OCI-LY1 (cell line): Measurements from ENCODE around the gene DPF3.

Experiments used
- H2AFZ ChIP-seq: fragments of 200-600 bp; sonication (generic), shearing (Covaris generic); 2 replicates; pipeline ENCODE4 v1.6.0; 2014; ENCODE audit warnings: antibody characterized with exemption, mild to moderate bottlenecking, low read length
- H3F3A ChIP-seq: fragments of 200-600 bp; sonication (generic), shearing (Covaris generic); 2 replicates; pipeline ENCODE4 v1.6.0; 2014; ENCODE audit warnings: mild to moderate bottlenecking, antibody characterized with exemption, low read length, moderate library complexity; ENCODE audit not compliant: insufficient read depth
- H3K27ac ChIP-seq: fragments of 200-600 bp; sonication (generic); 2 replicates; pipeline ENCODE4 v1.5.1; 2014; ENCODE audit warnings: low read length, mixed run types, mild to moderate bottlenecking, low read depth; ENCODE audit not compliant: poor library complexity, severe bottlenecking
- H3K27me3 ChIP-seq: fragments of 200-600 bp; sonication (generic); 2 replicates; pipeline ENCODE4 v1.6.0; 2014; ENCODE audit warnings: antibody characterized with exemption, mild to moderate bottlenecking, low read length, moderate library complexity; ENCODE audit not compliant: insufficient read depth
- H3K36me3 ChIP-seq: fragments of 200-600 bp; sonication (generic); 2 replicates; pipeline ENCODE4 v1.6.1; 2014; ENCODE audit warnings: mild to moderate bottlenecking, antibody characterized with exemption, low read length, moderate library complexity, mixed read lengths; ENCODE audit not compliant: insufficient read depth
- H3K4me1 ChIP-seq: fragments of 200-600 bp; sonication (generic); 2 replicates; pipeline ENCODE4 v1.5.1; 2014; ENCODE audit warnings: mild to moderate bottlenecking, low read length, moderate library complexity; ENCODE audit not compliant: insufficient read depth, severe bottlenecking
- H3K4me2 ChIP-seq: fragments of 200-600 bp; sonication (generic), shearing (Covaris generic); 2 replicates; pipeline ENCODE4 v1.6.1; 2014; ENCODE audit warnings: low read length
- H3K4me3 ChIP-seq: fragments of 200-600 bp; sonication (generic); 2 replicates; pipeline ENCODE4 v1.5.1; 2014; ENCODE audit warnings: low read length, low read depth, mild to moderate bottlenecking, mixed read lengths; ENCODE audit not compliant: poor library complexity, severe bottlenecking
- H3K79me2 ChIP-seq: fragments of 200-600 bp; shearing (Covaris generic); 2 replicates; pipeline ENCODE4 v1.6.1; 2016; ENCODE audit warnings: mixed run types, low read length, mixed read lengths; ENCODE audit not compliant: insufficient read depth
- H3K9ac ChIP-seq: fragments of 200-600 bp; sonication (generic), shearing (Covaris generic); 2 replicates; pipeline ENCODE4 v1.6.1; 2014; ENCODE audit warnings: mild to moderate bottlenecking, low read length, mixed read lengths
- H3K9me2 ChIP-seq: fragments of 200-600 bp; sonication (generic), shearing (Covaris generic); 2 replicates; pipeline ENCODE4 v1.6.1; 2014; ENCODE audit warnings: low read depth, mild to moderate bottlenecking, low read length, mixed read lengths
- H3K9me3 ChIP-seq: fragments of 200-600 bp; shearing (Covaris generic); 2 replicates; pipeline ENCODE4 v1.6.1; 2014; ENCODE audit warnings: low read length, mixed read lengths
- H4K20me1 ChIP-seq: fragments of 200-600 bp; sonication (generic), shearing (Covaris generic); 2 replicates; pipeline ENCODE4 v1.6.0; 2016; ENCODE audit warnings: mild to moderate bottlenecking, low read length; ENCODE audit not compliant: insufficient read depth
- EZH2 ChIP-seq: fragments of 200-600 bp; sonication (generic), shearing (Covaris generic); IDR thresholded peaks from 2 replicates; pipeline ENCODE4 v1.8.0; 2017; ENCODE audit warnings: borderline replicate concordance, mixed run types, mild to moderate bottlenecking, antibody characterized with exemption, low read length, moderate library complexity, mixed read lengths
- TF ChIP-seq, protein P1 (sequence below): fragments of 200-600 bp; sonication (generic), shearing (Covaris generic); IDR thresholded peaks from 2 replicates; pipeline ENCODE4 v1.5.1; 2017; ENCODE audit warnings: mild to moderate bottlenecking, antibody characterized with exemption, low read length, moderate library complexity, mixed read lengths

DPF3 gene

DNA sequence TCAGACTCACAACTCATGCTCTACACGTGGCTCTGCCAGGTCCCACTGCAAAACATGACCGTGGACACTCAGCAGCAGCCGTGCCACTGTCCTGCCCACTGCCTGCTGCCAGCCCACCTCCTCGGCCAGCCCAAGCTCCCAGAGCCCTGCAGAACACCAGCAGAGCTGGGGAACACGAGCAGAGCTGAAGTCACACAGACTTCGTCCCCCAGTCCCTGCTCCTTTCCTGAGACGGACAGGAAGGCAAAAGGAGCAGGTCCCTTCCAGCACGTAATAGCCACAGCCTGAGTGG, 152.1 kb downstream of the DPF3 start:
- Histone ChIP-seq H3K79me2 (no peaks in the 10 kb centered on the region), H3K4me3 (no peak overlapping the region), H3K9me2 (no peaks in the 10 kb centered on the region), H4K20me1 (no peaks in the 10 kb centered on the region), H3F3A (no peaks in the 10 kb centered on the region), H2AFZ (no peak overlapping the region), H3K27ac (no peak overlapping the region), H3K36me3 (no peaks in the 10 kb centered on the region), H3K4me1 (no peaks in the 10 kb centered on the region), H3K9ac (no peak overlapping the region), H3K4me2 (no peak overlapping the region), H3K9me3 (no peaks in the 10 kb centered on the region), H3K27me3 (no peaks in the 10 kb centered on the region)
- TF ChIP-seq EZH2 = no peak

DNA sequence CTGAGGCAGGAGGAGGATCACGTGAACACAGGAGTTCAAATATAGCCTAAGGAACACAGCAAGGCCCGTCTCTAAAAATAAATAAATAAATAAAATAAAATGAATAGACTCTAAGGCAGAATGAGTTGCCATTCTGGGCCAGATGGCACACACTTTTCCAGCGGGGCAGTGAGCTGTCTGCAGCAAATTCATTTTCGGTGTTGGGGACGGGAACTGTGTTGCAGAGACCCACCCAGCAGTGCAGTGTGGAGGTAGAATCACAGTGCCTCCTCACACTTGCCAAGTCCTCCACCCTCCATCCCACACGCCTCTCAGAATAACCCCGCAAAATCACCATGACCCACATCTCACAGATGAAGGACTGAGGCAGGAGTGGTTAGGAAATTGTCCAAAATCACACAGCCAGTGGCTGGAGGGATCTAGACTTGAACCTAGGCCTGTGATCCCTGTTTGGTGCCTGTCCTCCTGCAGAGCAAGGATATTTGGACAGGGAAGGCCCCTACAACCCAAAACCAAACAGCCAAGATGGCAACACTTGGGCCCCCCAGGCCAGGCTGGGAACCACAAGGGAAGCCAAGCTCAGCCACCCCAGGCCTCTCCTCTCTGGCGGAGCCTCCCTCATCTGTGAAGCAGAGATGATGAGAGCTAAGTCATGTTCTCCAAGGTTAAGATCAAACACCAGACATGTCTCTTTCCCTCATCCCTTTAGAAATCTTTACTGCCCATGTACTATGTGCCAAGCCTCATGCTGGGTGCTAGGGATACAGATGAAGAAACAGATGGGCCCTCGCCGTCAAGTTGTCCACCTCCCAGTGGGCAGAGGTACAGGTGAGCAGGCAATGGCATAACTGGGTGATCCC, 152.7 kb downstream of the DPF3 start:
- Histone ChIP-seq H3K9ac (no peak overlapping the region), H2AFZ (no peak overlapping the region), H3K4me2 (no peak overlapping the region), H3K27ac (no peak overlapping the region), H3K27me3 (no peaks in the 10 kb centered on the region), H3K36me3 (no peaks in the 10 kb centered on the region), H3K4me3 (no peak overlapping the region), H3K79me2 (no peaks in the 10 kb centered on the region), H4K20me1 (no peaks in the 10 kb centered on the region), H3F3A (no peaks in the 10 kb centered on the region), H3K9me2 (no peaks in the 10 kb centered on the region), H3K9me3 (no peaks in the 10 kb centered on the region), H3K4me1 (no peaks in the 10 kb centered on the region)
- TF ChIP-seq, protein P1, sequence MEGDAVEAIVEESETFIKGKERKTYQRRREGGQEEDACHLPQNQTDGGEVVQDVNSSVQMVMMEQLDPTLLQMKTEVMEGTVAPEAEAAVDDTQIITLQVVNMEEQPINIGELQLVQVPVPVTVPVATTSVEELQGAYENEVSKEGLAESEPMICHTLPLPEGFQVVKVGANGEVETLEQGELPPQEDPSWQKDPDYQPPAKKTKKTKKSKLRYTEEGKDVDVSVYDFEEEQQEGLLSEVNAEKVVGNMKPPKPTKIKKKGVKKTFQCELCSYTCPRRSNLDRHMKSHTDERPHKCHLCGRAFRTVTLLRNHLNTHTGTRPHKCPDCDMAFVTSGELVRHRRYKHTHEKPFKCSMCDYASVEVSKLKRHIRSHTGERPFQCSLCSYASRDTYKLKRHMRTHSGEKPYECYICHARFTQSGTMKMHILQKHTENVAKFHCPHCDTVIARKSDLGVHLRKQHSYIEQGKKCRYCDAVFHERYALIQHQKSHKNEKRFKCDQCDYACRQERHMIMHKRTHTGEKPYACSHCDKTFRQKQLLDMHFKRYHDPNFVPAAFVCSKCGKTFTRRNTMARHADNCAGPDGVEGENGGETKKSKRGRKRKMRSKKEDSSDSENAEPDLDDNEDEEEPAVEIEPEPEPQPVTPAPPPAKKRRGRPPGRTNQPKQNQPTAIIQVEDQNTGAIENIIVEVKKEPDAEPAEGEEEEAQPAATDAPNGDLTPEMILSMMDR = no peak
- no peak for TF ChIP-seq EZH2

DNA sequence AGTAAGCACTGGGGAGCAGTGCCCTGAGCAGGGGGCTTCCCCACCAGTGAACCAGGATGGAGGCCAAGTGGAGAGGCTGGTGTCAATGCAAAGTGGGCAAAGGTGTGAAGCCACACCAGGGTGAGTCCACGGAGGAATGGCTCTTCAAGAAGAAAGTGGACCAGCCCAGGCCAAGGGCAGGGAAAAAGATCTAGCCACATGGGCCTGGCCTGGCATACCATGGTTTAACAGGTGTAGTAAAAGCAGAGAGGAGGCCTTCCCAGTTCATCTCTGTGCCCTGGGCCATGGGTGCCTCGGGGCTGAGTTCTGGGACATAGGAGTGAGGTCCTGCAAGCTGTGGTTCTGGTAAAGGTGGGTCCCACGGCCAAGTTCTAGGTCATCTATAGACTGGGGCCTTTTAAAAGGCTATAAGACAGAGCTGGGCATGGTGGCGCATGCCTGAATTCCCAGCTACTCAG, 153.4 kb downstream of the DPF3 start:
- H4K20me1 ChIP-seq = no peaks in the 10 kb centered on the region
- no peak overlapping the region for H3K4me3 ChIP-seq
- H3K9me2 ChIP-seq = no peaks in the 10 kb centered on the region
- no peak overlapping the region for H2AFZ ChIP-seq
- H3K36me3 ChIP-seq = no peaks in the 10 kb centered on the region
- H3K27ac ChIP-seq = no peak overlapping the region
- no peaks in the 10 kb centered on the region for H3F3A ChIP-seq
- H3K4me1 ChIP-seq = no peaks in the 10 kb centered on the region
- no peaks in the 10 kb centered on the region for H3K27me3 ChIP-seq
- H3K79me2 ChIP-seq = no peaks in the 10 kb centered on the region
- H3K9me3 ChIP-seq = no peaks in the 10 kb centered on the region
- H3K4me2 ChIP-seq = no peak overlapping the region
- H3K9ac ChIP-seq = no peak overlapping the region
- TF ChIP-seq, protein P1 = no peak
- no peak for TF ChIP-seq EZH2
